ENCODE data around the gene QSOX2. TPM values are rescaled to one million over a fixed set of nuclear protein-coding genes. Genes with fewer than 3 reads are reported as not detected.
"Not testable (repeated sequence)": the region's sequence is repeated elsewhere in the genome, so short reads cannot be mapped to it uniquely, and the experiment has no call there.

Gene QSOX2
- total RNA-seq, 1 donor from 2014 or later = 14.0 TPM

DNA sequence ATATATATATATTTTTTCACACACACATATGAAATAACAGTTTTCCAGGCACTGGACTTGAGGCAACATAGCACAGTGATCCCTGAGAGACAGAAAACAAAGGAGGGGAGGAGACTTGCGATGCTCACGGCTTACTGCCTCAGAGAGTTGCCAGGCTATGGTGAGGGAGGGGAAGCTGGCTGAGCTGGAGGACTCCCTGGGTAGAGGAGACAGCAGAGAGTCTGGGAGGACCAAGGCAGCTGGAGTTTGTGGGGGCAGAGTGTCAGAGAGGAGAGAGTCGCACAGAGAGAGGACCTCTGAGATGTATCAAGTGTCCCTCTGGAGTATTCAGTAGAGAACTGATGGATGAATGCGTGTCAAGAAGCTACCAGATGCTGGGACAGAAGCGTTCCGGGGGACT, 23.1 kb upstream of the QSOX2 start:
- TF ChIP-seq, protein P1, sequence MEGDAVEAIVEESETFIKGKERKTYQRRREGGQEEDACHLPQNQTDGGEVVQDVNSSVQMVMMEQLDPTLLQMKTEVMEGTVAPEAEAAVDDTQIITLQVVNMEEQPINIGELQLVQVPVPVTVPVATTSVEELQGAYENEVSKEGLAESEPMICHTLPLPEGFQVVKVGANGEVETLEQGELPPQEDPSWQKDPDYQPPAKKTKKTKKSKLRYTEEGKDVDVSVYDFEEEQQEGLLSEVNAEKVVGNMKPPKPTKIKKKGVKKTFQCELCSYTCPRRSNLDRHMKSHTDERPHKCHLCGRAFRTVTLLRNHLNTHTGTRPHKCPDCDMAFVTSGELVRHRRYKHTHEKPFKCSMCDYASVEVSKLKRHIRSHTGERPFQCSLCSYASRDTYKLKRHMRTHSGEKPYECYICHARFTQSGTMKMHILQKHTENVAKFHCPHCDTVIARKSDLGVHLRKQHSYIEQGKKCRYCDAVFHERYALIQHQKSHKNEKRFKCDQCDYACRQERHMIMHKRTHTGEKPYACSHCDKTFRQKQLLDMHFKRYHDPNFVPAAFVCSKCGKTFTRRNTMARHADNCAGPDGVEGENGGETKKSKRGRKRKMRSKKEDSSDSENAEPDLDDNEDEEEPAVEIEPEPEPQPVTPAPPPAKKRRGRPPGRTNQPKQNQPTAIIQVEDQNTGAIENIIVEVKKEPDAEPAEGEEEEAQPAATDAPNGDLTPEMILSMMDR (IDR thresholded peaks at IDR 0.05; ENCODE audit: unreplicated experiment) = no peak
- H3K27me3 Mint-ChIP-seq (ENCODE audit: unreplicated experiment) = peaks cover 6% of the 10 kb centered on the region
- H3K4me1 Mint-ChIP-seq (ENCODE audit: unreplicated experiment) = peaks cover 6% of the 10 kb centered on the region
- H3K27ac Mint-ChIP-seq (ENCODE audit: unreplicated experiment) = no peak overlapping the region
- H3K4me3 Mint-ChIP-seq (ENCODE audit: unreplicated experiment) = no peak overlapping the region
- no peaks in the 10 kb centered on the region for H3K9me3 Mint-ChIP-seq (ENCODE audit: unreplicated experiment)
- DNase-seq (ENCODE audit: low spot score) = no peak
- H3K36me3 Mint-ChIP-seq (ENCODE audit: low read depth, unreplicated experiment) = peaks cover 5% of the 10 kb centered on the region

DNA sequence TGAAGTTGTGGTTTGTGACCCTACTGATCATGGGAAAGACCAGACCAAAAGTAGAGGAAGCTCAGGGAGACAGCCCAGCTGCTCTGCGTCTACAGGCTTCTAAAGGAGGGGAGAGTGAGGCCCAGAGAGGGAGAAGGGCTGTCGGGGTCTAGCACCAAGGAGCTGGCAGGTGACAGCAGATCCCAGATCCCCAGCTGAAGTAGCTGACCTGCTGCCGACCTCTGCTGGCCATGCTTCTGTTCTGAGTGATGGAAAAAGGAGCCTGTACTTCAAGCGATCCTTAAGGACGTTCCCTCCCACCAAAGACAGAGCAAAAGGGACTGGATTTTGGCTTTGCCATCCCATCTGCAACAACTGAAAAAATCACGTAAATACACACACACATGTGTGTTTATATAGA, 22.7 kb upstream of the QSOX2 start:
- Mint-ChIP-seq H3K27me3 (ENCODE audit: unreplicated experiment) (peaks cover 6% of the 10 kb centered on the region), H3K27ac (ENCODE audit: unreplicated experiment) (no peak overlapping the region), H3K4me1 (ENCODE audit: unreplicated experiment) (peaks cover 6% of the 10 kb centered on the region), H3K36me3 (ENCODE audit: low read depth, unreplicated experiment) (peaks cover 5% of the 10 kb centered on the region), H3K9me3 (ENCODE audit: unreplicated experiment) (no peaks in the 10 kb centered on the region), H3K4me3 (ENCODE audit: unreplicated experiment) (no peak overlapping the region)
- TF ChIP-seq, protein P1 (IDR thresholded peaks at IDR 0.05; ENCODE audit: unreplicated experiment) = no peak
- DNase-seq (ENCODE audit: low spot score) = no peak

DNA sequence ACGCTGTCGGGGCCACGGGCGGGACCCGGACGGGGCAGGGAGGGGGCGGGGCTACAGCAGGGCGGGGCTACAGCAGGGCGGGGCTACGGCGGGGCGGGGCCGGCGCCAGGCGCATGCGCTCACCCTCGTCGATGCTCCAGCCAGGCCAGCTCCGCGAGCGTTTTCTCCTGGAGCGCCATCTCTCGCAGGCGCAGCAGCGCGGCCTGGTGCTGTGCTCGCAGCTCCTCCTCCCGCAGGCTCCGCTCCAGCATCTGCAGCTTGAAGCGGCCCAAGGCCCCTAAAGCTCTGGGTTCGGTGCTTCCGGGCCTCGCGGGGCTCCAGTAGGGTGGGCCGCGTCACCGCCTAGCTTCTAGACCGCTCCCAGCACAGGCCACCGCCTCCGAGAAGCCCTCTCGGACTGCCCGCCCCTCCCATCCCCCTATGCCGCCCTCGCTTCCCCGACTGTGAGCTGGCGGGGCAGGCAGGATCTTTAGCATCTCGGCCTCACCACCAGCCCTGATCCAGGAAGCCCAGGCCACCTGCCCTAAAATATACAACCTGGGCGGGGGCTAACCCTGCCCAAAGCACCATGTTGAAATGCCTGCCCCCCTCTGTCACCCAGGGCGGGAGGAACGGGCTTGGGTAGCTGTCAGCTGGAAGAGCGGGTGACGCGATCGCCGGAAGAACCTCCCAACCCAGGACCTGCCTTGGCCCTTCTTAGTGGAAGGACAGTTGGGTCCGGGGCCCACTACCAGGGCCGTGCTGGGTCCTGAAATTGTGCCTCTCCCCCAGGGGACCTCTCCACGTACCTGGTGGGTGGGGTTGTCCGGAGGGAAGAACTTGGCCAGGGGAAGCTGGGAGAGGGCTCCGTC, 21.9 kb upstream of the QSOX2 start:
- peaks cover 5% of the 10 kb centered on the region for H3K36me3 Mint-ChIP-seq (ENCODE audit: low read depth, unreplicated experiment)
- peaks cover 6% of the 10 kb centered on the region for H3K27me3 Mint-ChIP-seq (ENCODE audit: unreplicated experiment)
- TF ChIP-seq, protein P1 (IDR thresholded peaks at IDR 0.05; ENCODE audit: unreplicated experiment) = no peak
- H3K27ac Mint-ChIP-seq (ENCODE audit: unreplicated experiment) = no peak overlapping the region
- no peak overlapping the region for H3K4me3 Mint-ChIP-seq (ENCODE audit: unreplicated experiment)
- peaks cover 6% of the 10 kb centered on the region for H3K4me1 Mint-ChIP-seq (ENCODE audit: unreplicated experiment)
- H3K9me3 Mint-ChIP-seq (ENCODE audit: unreplicated experiment) = no peaks in the 10 kb centered on the region
- DNase-seq (ENCODE audit: low spot score) = peak; percentile 87

DNA sequence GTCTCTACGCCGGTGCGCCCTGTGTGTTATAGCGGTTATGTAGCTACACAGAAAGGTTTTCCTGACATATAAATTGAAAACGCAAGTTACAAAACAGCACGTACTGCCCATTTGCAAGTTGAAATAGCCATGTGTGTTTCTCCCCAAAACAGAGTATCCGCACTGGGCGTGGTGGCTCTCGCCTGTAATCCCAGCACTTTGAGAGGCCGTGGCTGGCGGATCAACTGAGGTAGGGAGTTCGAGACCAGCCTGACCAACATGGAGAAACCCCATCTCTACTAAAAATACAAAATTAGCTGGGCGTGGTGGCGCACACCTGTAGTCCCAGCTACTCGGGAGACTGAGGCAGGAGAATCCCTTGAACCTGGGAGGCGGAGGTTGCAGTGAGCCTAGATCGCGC, 21.0 kb upstream of the QSOX2 start:
- peak overlapping the region; percentile 73 for H3K4me3 Mint-ChIP-seq (ENCODE audit: unreplicated experiment)
- not testable (repeated sequence) for H3K9me3 Mint-ChIP-seq (ENCODE audit: unreplicated experiment); H3K36me3 Mint-ChIP-seq (ENCODE audit: low read depth, unreplicated experiment); H3K4me1 Mint-ChIP-seq (ENCODE audit: unreplicated experiment); H3K27ac Mint-ChIP-seq (ENCODE audit: unreplicated experiment); DNase-seq (ENCODE audit: low spot score); H3K27me3 Mint-ChIP-seq (ENCODE audit: unreplicated experiment)

DNA sequence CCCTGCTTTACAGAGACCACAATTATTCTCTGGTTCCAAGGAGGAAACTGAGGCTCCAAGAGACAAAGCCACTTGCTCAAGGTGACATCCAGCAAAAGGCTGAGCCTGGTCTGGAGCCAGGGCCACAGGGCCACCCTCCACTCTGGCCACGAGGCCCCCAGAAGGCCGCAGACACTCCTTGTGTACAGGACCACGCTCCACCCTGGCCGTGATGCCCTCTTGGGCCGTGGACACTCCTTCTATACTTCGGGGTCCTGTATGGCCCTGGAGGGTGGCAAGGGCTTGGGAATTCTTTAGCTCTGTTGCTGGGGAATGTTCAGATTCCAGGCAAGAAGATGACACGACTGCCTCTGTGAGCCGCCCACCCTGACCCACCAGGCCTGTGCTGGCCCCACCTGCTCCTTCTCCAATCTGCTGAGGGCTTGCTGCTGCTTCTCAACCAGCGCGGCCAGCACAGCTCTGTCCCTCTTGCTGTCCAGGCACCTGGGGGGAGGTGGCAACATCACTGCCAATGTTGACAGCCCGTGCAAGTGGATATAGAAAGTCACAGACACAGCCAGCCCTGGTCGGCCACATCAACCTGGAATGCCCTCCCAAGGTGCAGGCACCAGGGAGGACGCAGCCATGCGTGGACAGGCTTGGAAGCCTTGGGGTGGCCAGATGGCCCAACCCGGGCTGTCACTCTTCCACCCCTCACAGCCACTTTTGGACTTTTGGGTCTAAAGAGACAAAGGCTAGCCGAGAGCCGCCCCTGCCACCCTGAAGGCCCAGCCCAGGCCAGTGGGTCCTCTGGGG, 20.1 kb upstream of the QSOX2 start:
- TF ChIP-seq, protein P1 (IDR thresholded peaks at IDR 0.05; ENCODE audit: unreplicated experiment) = no peak
- Mint-ChIP-seq H3K27ac (ENCODE audit: unreplicated experiment) (no peak overlapping the region), H3K27me3 (ENCODE audit: unreplicated experiment) (peaks cover 6% of the 10 kb centered on the region), H3K9me3 (ENCODE audit: unreplicated experiment) (no peaks in the 10 kb centered on the region), H3K4me3 (ENCODE audit: unreplicated experiment) (no peak overlapping the region), H3K36me3 (ENCODE audit: low read depth, unreplicated experiment) (peaks cover 5% of the 10 kb centered on the region), H3K4me1 (ENCODE audit: unreplicated experiment) (peaks cover 6% of the 10 kb centered on the region)
- no peak for DNase-seq (ENCODE audit: low spot score)
